Coronary artery (tissue), 2 donors: ENCODE data around the gene ATP2C2.

Source experiments
- DNase-seq: peaks from one replicate; pipeline ENCODE4 v3.0.0-alpha.2; 2017; ENCODE audit warnings: low spot score
- H3K27ac ChIP-seq, 2 donors: fragments of 200-600 bp; sonication (generic); one replicate each; pipeline ENCODE4 v1.5.1; 2016 to 2019
- H3K4me3 ChIP-seq: fragments of 200-600 bp; sonication (generic); 2 replicates; pipeline ENCODE4 v1.5.1; 2016; ENCODE audit warnings: mild to moderate bottlenecking, moderate library complexity
- TF ChIP-seq, protein P1 (sequence below): fragments of 200-600 bp; sonication (generic); IDR thresholded peaks from one replicate; pipeline ENCODE4 v1.5.1; 2019; ENCODE audit warnings: antibody characterized with exemption

Gene ATP2C2

DNA sequence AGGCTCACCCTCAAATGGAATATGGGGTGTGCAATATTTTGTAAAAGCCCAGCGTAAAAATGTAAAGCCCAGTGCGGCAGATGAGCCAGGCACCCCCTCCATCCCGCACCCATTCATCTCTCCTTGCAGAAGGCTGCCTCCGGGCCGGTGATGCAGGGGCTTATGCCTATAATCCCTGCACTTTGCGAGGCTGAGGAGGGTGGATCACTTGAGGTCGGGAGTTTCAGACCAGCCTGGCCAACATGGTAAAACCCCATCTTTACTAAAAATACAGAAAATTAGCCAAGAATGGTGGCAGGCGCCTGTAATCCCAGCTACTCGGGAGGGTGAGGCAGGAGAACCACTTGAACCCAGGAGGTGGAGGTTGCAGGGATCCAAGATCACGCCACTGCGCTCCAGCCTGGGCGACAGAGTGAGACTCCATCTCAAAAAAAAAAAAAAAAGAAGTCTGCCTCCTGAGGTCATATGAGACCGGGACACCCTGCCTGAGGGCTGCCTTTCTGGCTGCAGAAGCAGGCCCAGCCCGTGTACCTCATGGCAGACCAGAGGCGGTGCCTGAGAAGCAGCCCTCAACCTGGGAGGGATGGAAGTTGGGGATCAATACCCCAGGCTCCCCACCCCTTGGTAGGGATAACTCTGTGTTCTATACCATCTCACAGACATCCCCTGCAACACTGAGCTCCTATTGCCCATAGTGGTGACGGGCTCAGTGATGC lies 17.5 kb upstream of the ATP2C2 start:
- H3K27ac ChIP-seq = no peak overlapping the region
- no peak for DNase-seq
- TF ChIP-seq, protein P1, sequence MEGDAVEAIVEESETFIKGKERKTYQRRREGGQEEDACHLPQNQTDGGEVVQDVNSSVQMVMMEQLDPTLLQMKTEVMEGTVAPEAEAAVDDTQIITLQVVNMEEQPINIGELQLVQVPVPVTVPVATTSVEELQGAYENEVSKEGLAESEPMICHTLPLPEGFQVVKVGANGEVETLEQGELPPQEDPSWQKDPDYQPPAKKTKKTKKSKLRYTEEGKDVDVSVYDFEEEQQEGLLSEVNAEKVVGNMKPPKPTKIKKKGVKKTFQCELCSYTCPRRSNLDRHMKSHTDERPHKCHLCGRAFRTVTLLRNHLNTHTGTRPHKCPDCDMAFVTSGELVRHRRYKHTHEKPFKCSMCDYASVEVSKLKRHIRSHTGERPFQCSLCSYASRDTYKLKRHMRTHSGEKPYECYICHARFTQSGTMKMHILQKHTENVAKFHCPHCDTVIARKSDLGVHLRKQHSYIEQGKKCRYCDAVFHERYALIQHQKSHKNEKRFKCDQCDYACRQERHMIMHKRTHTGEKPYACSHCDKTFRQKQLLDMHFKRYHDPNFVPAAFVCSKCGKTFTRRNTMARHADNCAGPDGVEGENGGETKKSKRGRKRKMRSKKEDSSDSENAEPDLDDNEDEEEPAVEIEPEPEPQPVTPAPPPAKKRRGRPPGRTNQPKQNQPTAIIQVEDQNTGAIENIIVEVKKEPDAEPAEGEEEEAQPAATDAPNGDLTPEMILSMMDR = no peak
- no peak overlapping the region for H3K4me3 ChIP-seq

DNA sequence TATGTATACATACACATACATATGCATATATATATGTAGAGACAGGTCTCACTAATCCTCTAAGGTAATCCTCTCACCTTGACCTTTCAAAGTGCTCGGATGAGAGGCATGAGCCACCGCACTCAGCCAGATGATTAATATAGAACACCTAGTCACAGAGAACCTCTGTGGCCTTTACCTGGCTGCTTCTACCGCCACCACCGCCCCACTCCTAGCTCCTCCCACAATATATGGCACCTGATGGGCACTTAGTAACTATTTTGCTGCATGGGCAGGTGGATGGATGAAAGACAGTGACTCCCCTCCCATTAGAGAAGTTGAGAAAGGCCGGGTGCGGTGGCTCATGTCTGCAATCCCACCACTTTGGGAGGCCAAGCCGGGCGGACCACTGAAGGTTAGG lies 16.7 kb upstream of the ATP2C2 start:
- H3K4me3 ChIP-seq = no peak overlapping the region
- no peak overlapping the region for H3K27ac ChIP-seq
- DNase-seq = no peak
- TF ChIP-seq, protein P1 = no peak

DNA sequence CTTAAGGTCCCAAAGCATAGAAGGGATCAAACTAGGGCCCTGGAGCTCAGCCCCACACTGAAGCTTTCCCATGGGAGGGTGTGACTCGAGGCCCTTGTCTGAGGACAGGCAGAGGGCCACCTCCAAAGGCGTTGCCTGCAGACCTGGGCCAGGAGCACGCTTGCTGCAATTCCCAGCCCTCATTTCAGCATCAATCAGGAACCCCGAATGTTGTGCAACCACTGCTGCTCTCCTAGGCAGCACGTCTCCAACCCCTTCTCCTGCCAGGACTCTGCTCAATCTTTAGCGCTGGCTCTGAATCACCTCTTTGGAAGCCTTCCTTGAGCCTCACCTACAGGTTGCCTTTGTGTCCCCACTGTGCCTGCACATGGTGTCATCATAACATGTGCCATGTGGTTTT lies 14.0 kb upstream of the ATP2C2 start:
- no peak for DNase-seq
- no peak overlapping the region for H3K27ac ChIP-seq
- TF ChIP-seq, protein P1 = no peak
- no peak overlapping the region for H3K4me3 ChIP-seq

DNA sequence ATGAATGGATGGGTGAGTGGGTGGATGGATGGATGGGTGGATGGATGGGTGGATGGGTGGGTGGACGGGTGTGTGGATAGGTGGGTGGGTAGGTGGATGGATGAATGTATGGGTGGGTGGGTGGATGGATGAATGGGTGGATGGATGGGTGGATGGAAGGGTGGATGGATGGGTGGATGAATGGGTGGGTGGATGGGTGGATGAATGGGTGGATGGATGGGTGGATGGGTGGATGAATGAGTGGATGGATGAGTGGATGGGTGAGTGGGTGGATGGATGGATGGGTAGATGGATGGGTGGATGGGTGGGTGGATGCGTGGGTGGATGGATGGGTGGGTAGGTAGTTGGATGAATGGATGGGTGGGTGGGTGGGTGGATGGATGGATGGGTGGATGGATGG lies 13.2 kb upstream of the ATP2C2 start:
- TF ChIP-seq, protein P1 = no peak

DNA sequence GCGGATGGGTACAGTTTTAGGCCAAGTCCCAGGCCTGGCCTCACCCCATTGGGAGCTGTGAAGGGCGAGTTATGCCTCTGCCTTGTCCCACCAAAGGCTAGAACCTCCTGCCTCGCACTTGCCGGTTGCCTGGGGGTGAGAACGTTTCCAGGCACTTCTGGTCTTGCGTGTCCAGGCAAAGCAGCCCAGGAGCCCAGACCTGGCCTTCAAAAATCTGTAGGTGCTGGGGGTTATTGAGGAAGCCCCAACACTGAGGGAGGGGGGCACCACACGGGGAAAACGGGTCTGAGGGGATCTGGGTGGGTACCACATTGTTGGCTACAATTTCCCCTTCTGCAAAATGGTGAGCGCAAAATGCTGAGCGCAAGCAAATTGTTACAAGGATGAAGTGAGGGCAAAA lies 12.2 kb upstream of the ATP2C2 start:
- H3K4me3 ChIP-seq = no peak overlapping the region
- DNase-seq = no peak
- TF ChIP-seq, protein P1 = no peak
- H3K27ac ChIP-seq = no peak overlapping the region

More for the DNA sequence above, 13.2 kb upstream of the ATP2C2 start:
- no peak overlapping the region for H3K4me3 ChIP-seq
- no peak overlapping the region for H3K27ac ChIP-seq
- no peak for DNase-seq

DNA sequence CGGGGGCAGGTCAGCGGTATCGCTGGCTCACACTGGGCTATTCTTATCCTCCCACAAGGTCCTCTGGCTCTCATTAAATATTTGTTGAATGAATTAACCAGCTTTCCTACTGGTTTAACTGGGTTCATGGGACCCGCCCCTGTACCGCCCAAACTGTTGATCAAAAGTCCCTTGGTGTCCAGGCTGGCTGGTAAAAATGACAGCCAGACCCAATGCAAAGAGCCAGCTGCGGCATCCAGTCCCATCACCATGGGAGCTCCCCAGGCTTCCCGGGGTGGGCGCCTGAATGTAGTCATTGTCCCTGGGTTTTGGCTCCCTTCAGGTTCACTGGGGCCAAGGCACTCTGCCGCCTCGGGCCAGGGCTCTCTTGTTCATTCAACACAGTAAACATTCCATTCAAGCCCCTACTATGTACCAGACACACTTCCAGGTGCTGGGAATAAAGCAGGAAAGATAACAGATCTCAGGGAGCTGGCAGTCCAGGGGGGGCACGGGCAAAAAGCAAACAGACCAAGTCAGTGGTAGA lies 11.7 kb upstream of the ATP2C2 start:
- TF ChIP-seq, protein P1 = no peak
- Histone ChIP-seq H3K4me3 (no peak overlapping the region), H3K27ac (no peak overlapping the region)
- no peak for DNase-seq

DNA sequence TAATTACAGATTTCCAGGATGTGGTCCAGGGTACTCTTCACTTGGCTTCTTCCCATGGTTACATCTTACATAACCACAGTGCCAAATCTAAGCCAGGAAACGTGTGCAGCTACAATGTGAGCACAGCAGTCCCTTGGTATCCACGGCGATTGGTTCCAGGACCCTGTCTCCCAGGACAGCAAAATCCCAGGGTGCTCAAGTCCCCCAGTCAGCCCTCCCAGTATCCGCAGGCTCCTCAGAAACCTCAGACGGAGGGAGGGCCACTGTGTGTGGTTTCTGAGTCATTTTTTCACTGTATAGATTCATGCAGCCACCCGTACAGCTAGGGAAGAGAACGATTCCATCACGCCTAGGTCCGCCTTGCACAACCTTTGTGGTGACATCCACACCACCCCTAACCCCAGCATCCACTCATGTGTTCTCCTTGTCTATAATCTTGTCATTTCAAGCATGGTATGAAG lies 11.1 kb upstream of the ATP2C2 start:
- Histone ChIP-seq H3K4me3 (no peak overlapping the region), H3K27ac (no peak overlapping the region)
- TF ChIP-seq, protein P1 = no peak
- DNase-seq = no peak
